ENCODE results near the gene SIGLEC9.
"Not testable (repeated sequence)": the region's sequence is repeated elsewhere in the genome, so short reads cannot be mapped to it uniquely, and the experiment has no call there.

SIGLEC9 gene

DNA sequence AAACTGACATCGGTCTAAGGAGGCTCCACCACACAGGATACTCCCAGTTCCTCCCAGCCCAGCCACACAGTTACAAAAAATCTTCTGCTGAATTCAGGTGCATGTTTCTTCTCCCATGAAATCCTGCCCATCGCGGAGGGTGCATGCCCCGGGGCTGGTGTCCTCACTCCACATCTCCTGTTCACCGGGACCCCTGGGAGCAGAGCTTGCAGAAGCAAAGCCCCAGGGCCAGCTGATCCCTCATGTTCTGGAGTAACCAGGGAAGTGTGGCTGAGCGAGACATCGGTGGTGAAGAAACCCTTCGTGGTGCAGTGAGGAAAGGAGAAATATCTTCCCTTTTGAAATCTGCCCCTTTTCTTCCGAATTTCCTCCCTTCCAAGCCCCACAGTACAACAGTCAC, 904 bp upstream of the SIGLEC9 start:
- no peak for DNase-seq (ENCODE audit: low spot score)

DNA sequence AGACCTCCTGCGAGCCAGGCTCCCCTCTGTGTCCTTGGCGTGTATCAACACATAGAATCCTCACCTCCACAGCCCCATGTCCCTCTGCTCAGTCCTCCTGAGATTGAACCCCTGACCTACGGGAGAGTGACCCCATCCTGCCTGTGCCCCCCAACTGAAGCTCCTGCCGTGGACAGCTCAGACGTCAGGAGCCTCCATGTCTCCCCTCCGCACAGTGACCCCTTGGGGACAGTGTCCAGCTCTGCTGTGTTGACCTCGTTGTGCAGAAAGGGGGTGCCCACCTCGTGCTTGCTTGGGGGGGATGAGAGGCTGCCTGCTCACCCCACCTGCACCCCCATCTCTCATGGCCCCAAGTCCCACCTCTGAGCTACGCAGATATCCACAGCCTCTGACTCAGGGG, 490 bp upstream of the SIGLEC9 start:
- DNase-seq (ENCODE audit: low spot score), result no peak

GRCh38 chr19:51125421-51126075, 842 bp downstream of the SIGLEC9 start:
- DNase-seq (ENCODE audit: low spot score), result no peak

- DNase-seq (ENCODE audit: low spot score), result no peak
Measured at GRCh38 chr19:51127032-51127431, 2.3 kb downstream of the SIGLEC9 start.

GRCh38 chr19:51127755-51128154, 3.0 kb downstream of the SIGLEC9 start:
- peak; percentile 36 for DNase-seq (ENCODE audit: low spot score)

- no peak for DNase-seq (ENCODE audit: low spot score)
Measured at GRCh38 chr19:51128227-51128626, 3.5 kb downstream of the SIGLEC9 start.

DNA sequence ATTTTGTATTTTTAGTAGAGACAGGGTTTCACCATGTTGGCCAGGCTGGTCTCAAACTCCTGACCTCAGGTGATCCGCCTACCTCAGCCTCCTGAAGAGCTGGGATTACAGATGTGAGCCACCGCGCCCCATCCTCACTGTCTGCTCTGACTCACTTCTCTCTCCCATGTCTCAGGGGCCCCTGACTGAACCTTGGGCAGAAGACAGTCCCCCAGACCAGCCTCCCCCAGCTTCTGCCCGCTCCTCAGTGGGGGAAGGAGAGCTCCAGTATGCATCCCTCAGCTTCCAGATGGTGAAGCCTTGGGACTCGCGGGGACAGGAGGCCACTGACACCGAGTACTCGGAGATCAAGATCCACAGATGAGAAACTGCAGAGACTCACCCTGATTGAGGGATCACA, 5.0 kb downstream of the SIGLEC9 start:
- DNase-seq (ENCODE audit: low spot score), result no peak

DNA sequence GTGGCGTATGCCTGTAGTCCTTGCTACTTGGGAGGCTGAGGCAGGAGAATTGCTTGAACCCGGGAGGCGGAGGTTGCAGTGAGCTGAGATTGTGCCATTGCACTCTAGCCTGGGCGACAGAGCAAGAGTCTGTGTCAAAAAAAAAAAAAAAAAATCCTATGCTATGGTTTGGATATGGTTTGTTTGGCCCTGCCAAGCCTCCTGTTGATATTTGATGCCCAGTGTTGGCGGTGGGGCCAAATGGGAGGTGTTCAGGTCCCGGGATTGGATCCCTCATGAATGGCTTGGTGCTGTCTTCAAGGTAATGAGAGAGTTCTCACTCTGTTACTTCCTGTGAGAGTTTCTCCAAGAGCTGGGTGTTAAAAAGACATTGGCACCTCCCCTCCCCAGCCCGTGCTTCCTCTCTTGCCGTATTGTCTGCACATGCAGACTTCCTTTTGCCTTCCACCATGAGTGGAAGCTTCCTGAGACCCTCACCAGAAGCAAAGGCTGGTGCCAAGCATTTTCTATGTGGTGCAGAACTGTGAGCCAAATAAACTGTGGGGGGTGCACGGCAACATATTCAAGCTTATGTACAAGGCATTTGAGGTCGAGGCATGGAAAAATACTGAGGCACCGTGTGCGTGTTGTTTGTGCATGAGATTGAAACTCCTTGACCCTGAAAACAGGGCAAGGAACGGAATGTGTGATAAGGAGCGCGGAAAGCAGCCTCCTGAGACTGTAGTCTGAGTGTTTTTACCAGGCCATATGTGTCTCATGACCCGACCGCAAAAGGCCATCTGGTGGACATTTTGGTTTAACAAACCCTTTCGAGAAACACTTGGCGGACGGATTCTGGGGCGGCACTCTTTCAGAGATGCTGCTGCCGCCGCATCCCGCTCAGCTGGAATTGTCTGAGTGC, 7.3 kb downstream of the SIGLEC9 start:
- peak; percentile 40 for DNase-seq (ENCODE audit: low spot score)

- no peak for DNase-seq (ENCODE audit: low spot score)
Measured at GRCh38 chr19:51135004-51135403, 10.3 kb downstream of the SIGLEC9 start.

DNA sequence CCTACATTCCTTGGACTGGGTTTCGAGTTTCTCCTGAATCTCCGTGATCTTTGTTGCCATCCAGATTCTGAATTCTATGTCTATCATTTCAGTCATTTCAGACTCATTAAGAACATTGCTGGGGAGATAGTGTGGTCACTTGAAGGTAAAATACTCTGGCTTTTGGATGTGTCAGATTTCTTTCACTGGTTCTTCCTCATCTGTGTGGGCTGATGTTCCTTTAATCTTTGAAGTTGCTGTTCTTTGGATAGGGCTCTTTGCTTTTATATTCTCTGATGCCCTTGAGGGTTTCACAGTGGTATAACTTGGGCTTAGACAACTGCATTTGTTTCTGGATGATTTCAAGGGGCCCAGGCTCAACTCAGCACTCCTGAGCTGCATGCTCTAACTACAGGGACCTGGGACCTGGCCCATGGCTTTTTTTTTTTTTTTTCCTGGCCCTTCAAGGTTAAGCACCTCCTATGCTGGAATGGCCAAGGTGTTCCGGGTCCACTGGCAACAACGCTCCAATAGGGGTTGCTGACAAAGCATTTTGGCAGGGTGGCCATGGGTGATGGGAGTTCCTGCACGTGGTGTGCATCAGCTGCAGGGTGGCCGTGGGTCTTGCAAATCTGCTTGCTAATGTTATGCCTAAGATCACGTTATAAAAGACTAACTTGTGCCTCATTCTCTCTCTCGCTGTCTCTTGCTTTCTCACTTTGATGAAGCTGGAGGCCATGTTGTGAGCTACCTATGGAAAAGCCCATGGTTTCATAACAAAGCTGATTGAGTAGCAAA, 11.5 kb downstream of the SIGLEC9 start:
- DNase-seq (ENCODE audit: low spot score), result no peak

- no peak for DNase-seq (ENCODE audit: low spot score)
Measured at GRCh38 chr19:51136851-51137551, 12.3 kb downstream of the SIGLEC9 start.

- DNase-seq (ENCODE audit: low spot score), result no peak
Measured at GRCh38 chr19:51137792-51138425, 13.2 kb downstream of the SIGLEC9 start.

DNA sequence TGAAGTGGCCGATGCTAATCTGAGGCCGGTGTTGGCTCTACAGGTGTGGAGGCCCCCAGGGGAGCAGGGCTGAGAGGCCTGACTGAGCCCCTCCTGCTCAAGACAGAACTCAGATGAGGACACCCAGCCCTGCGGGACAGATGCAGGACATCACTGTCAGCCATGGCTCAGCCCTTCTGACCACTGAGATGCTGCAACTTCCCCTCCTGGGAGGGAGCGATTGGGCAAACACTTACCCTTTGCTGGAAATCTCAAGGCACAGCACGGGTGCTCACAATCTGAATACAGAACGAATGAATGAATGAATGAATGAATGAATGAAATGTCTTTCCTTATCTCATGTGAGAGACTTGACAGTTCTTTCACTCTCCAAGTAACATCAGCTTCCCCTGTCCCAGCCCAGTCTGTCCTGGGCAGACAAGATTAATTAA, 13.9 kb downstream of the SIGLEC9 start:
- no peak for DNase-seq (ENCODE audit: low spot score)

- no peak for DNase-seq (ENCODE audit: low spot score)
Measured at GRCh38 chr19:51139299-51140014, 14.8 kb downstream of the SIGLEC9 start.

- DNase-seq (ENCODE audit: low spot score), result no peak
Measured at GRCh38 chr19:51140441-51140840, 15.7 kb downstream of the SIGLEC9 start.

DNA sequence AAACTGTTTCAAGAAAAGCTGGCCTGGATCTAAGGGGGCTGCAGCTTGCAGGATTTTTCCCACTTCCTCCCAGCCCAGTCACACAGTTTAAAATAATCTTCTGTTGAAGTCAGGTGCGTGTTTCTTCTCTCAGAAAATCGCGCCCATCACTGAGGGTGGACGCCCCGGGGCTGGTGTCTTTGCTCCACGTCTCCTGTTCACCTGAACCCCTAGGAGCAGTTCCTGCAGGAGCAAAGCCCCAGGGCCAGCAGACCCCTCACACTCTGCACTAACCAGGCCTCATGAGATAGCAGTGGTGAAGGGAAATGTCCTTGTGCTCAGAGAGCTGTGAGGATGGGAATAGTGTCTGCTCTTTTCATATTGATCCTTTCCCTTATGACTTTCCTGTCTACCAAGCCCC, 16.5 kb downstream of the SIGLEC9 start:
- DNase-seq (ENCODE audit: low spot score), result no peak

DNA sequence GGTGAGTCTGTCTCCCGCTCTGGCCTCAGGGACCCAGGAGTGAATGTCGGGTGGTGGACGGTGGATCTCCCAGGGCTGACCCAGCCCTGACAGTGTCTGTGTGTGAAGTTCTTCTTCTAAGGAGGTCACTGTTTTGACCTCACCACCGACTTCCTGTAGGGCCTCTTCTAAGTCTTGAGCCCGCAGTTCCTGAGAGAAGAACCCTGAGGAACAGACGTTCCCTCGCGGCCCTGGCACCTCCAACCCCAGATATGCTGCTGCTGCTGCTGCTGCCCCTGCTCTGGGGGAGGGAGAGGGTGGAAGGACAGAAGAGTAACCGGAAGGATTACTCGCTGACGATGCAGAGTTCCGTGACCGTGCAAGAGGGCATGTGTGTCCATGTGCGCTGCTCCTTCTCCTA, 17.4 kb downstream of the SIGLEC9 start, which contains the start of gene SIGLEC7:
TSS of gene SIGLEC7 (plus strand) at position 183 of the 400 bp plus-strand sequence. CDS start at position 252, 69 bp downstream.
- no peak for DNase-seq (ENCODE audit: low spot score)

DNA sequence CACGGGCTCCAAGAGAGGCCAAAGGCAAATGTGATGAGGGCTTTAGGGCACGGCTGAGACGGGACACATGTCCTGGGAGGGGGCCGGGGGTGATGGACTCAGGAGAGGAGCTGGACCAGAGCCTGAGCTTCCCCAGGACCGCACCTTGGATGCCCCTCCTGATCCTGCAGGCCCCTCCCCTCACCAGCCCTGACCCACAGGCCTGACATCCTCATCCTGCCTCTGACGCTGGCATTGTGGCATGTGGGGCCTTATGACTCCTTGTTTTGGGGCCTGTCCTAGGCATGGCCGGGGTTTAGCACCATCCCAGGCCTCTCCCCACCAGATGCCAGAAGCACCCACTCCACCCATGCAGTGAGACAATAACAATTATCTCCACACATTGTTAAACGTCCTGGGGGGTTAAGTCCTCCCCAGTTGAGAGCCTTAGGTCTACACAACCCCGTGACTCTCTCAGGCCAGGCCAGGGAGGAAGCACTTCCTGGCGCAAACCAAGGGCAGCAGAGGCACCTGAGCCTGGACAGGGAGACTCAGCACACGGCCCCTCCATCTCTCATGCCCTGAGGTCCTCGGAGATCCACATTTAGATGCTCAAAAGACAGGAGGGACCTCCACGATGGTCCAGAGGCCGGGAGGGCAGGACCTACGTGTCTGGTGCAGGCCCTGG, 18.2 kb downstream of the SIGLEC9 start:
- not testable (repeated sequence) for DNase-seq (ENCODE audit: low spot score)

GRCh38 chr19:51143486-51143885, 18.8 kb downstream of the SIGLEC9 start:
- no peak for DNase-seq (ENCODE audit: low spot score)

GRCh38 chr19:51144482-51145045, 19.9 kb downstream of the SIGLEC9 start:
- DNase-seq (ENCODE audit: low spot score), result no peak
